Ovary (tissue), 3 donors: ENCODE data around the gene LDAH.

Source experiments
- CTCF ChIP-seq, 3 donors: fragments of 450-650 bp in 2 of 3; fragments of 200-600 bp in 1 of 3; IDR thresholded peaks; one replicate each; pipeline versions ENCODE4 v1.5.1 to v1.8.0; 2016 to 2022; ENCODE audit warnings: antibody characterized with exemption in 3 of 3, mild to moderate bottlenecking in 1 of 3
- EP300 ChIP-seq: sonication (generic); formaldehyde crosslinking; IDR thresholded peaks from one replicate; pipeline ENCODE4 v1.6.1; 2017; ENCODE audit warnings: antibody characterized with exemption
- POLR2A ChIP-seq: fragments of 450-650 bp; IDR thresholded peaks from one replicate; pipeline ENCODE4 v1.6.1; 2017; ENCODE audit warnings: antibody characterized with exemption, mild to moderate bottlenecking, moderate library complexity
- donor health status: DM: no; HTN: no; CAD: no.

GRCh38 chr2:20652141-20652540 lies 170.8 kb downstream of the LDAH start:
- no peak for TF ChIP-seq CTCF (IDR thresholded peaks at IDR 0.05)
- TF ChIP-seq POLR2A = no peak
- TF ChIP-seq EP300 = no peak
